Ureter (tissue), 1 donor: ENCODE data around the gene PPP2R2C. TPM values are rescaled to one million over a fixed set of nuclear protein-coding genes. Genes with fewer than 3 reads are reported as not detected.

Experiments used
- DNase-seq: peaks from one replicate; pipeline ENCODE4 v3.0.0-alpha.2; 2020; ENCODE audit warnings: low spot score
- total RNA-seq: library from RNA; stranded (reverse); gene quantifications from one replicate; pipeline ENCODE4 v1.2.4, GENCODE V29; 2023
- donor health status: DM: yes; HTN: yes; CAD: no.

The PPP2R2C gene
- total RNA-seq, 1 donor from 2014 or later: 2.8 TPM

DNA sequence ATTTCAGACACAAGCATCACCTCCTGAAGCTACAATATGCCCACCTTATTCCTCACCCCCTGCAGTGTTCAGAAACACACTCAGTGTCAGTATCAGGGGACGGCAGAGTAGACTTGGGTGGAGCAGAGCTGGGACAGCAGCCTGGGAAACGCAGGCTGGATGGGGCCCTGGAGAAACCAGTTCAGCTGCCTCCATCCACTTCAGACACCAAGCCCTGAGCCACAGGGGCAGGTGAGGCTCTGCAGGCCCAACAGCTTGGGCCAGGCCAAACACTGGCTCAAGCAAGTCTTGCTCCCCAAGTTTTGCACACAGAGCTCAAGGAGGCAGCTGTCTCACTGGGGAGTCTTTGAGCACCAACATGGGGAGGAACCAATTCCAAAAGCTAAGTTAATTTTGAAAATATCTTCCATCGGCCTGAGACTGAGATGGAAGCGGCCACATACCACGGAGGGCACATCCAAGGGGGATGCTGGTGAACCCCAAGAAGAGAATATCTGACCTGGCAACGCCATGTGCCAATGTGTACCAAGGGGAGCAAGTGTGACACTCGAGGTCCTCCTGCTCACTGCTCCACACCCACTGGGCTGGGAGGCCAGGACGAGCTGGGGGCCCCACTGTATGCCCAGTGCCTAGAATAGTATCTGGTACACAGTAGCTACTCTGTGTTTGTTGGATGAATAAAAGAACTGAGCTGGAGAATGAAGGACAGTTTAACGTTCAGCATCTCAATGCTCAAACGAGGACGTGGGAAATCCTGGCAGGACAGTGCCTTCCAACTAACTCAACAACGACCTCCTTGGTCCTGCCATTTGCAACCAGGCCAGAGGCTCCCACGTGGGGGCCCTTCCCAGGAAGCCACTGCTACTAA, 45.6 kb downstream of the PPP2R2C start:
- DNase-seq: no peak

GRCh38 chr4:6425911-6426310, 46.5 kb downstream of the PPP2R2C start:
- no peak for DNase-seq

GRCh38 chr4:6425336-6425735, 47.1 kb downstream of the PPP2R2C start:
- DNase-seq: no peak

- DNase-seq: no peak
Observed at GRCh38 chr4:6424425-6424824, 48.0 kb downstream of the PPP2R2C start.

- DNase-seq: no peak
Observed at GRCh38 chr4:6423575-6423974, 48.8 kb downstream of the PPP2R2C start.

- no peak for DNase-seq
Observed at GRCh38 chr4:6422866-6423265, 49.5 kb downstream of the PPP2R2C start.

- no peak for DNase-seq
Observed at GRCh38 chr4:6422105-6422504, 50.3 kb downstream of the PPP2R2C start.

GRCh38 chr4:6421397-6421796, 51.0 kb downstream of the PPP2R2C start:
- DNase-seq: no peak

GRCh38 chr4:6420972-6421371, 51.4 kb downstream of the PPP2R2C start:
- no peak for DNase-seq

GRCh38 chr4:6420036-6420435, 52.4 kb downstream of the PPP2R2C start:
- DNase-seq: no peak

- DNase-seq: no peak
Observed at GRCh38 chr4:6419452-6420028, 52.9 kb downstream of the PPP2R2C start.

DNA sequence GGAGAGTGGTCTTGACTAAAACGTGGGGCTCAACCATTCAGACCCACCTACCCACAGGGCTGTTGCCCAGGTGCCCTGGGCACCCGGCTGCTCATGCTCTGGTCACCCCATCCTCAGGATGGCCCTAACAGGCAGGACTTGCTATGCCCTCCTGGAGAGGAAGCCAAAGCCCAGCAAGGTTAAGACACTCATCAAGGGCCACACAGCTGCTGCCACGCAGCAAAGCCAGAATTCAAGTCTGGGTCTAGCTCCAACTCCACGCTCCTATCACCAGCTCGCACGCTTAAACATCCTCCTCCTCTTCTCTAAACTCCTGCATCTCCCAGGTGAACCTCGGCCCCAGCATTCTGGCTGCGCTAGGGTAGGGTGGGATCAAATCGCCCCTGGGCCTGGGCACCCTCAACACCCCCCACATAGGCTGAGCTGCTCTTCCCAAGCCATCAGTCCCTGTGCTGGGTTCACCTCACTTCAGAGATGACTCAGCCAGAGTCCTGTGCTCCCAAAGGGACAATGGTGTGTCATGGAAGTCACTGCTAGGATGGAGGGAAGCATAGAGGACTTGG, 54.1 kb downstream of the PPP2R2C start:
- no peak for DNase-seq

DNA sequence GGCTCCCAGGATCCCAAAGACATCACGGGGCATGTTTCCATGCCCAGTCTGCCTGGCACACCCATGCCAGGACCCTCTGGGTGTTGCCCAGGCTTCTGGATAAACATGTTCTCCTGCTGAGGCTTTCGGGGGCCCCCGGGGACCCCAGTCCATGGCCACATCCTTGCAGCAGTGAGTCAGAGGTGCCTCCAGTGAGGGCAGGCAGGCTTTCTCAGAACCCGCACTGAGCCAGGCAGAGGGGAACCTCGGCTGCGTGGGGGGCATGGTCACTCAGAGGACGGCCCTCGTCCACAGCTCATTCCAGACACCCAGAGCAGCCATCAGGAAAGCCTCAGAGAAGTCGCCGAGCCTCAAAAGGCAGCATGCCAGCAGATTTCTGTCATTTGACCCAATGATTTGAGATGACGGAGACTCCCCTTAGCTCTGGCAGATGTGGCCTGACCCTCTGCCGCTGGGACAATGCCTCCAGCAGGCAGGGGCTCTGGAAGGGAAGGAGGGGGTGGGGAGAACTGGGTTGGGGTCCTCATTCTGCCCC, 54.8 kb downstream of the PPP2R2C start:
- no peak for DNase-seq

DNA sequence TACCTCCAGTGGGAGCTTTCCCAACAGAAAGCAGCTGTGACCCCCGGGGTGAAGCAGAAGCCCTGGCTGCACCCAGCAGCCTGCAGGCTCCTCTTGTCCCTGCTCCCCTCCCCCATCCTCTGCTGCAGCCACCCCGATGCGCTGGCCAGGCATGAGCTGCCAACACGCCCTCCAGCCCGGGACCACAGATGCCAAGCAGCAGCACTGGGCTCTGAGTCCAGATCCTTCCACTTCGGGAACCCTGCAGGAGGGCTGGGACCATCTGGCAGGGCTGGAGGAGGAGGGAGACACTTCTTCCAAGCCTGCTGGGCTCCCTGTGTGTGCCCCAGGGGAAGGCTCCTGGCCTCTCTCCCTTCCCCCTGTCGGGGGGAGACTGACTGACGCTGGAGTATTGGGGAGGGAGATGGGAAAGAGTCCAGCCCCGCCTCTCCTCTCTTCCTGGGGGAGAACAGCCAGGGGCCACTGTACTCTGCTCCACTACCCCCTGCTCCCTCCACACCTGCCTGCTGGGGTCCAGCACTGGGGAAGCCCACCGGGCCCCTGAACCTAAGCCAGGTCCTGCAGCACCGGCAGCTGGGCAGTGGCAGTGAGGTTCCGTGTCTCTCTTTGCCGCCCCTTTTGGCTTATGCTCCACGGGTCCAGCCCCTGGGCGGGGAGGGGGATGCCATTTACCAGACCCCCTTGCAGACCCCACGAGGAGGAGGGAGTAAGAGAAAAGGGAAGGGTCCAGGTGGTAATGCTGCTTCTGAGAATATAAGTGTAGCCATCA, 55.7 kb downstream of the PPP2R2C start:
- DNase-seq: no peak

GRCh38 chr4:6415031-6415705, 57.2 kb downstream of the PPP2R2C start:
- DNase-seq: no peak

DNA sequence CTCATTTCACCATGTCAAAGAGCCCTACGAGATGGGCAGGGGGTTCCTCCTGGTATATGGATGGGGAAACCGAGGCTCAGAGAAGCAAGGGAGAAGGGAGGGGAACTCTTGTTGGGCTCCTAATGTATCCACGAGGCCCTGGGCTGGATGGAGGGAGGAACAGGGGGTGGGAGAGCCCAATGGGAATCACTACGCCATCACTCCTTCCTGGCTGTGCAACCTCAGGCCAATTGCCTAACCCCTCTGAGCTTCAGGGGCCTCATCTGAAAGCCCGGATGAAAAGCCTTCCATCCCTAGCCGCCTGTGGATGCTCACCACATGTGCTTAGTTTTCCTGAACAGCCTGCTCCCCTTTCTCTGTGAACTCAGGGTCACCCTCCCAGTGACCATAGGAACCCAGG, 57.8 kb downstream of the PPP2R2C start:
- no peak for DNase-seq

GRCh38 chr4:6410664-6411063, 61.8 kb downstream of the PPP2R2C start:
- DNase-seq: no peak

- no peak for DNase-seq
Observed at GRCh38 chr4:6410068-6410467, 62.3 kb downstream of the PPP2R2C start.

GRCh38 chr4:6409381-6409780, 63.0 kb downstream of the PPP2R2C start:
- DNase-seq: no peak

GRCh38 chr4:6408263-6408662, 64.2 kb downstream of the PPP2R2C start:
- DNase-seq: no peak

- DNase-seq: no peak
Observed at GRCh38 chr4:6405397-6405706, 67.1 kb downstream of the PPP2R2C start.
